ENCODE data around the gene MARCHF9. TPM values are rescaled to one million over a fixed set of nuclear protein-coding genes. Genes with fewer than 3 reads are reported as not detected.
A peak's percentile ranks its signal among the peaks of the same experiment; 100 is the strongest.

Gene MARCHF9
- total RNA-seq, 1 experiment from 2014 or later = 5.5 TPM

DNA sequence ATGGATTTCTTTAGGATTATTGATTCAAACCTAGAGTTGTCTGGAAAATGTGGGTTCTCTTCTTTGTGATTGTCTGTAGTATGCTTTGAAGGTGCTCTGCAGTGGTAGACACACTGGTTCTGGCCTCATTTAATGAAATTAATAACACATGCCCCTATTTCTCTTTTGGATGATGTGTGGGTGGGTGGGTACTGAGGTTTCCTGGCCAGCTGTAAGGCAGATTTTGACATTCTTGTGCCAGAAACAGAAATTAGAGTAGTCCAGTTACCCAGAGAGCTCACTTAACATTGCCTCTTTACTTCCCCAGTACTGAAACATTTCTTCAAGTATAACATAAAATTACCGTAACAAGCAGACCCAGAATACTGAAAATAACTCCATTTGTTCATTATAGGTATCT, 42.1 kb downstream of the MARCHF9 start:
- DNase-seq (ENCODE audit: low spot score) = no peak

DNA sequence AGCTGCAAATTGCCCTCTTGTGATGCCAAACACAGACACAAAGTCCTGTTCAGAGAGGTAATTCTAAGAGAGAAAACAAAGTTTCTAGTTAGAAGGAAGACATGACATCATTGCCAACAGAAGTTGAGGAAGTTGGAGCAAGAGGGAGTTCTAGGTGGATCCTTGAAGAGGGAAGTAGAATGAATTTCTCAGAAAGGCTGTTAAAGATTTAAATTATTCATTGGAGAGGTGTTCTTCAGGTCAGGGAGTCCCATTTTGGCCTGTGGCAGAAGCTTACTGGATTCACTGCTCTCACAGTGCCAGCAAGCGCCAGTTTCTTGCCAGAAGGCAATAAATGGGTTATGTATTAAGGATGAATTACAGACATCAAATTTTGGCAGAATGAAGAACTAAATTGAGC, 43.0 kb downstream of the MARCHF9 start:
- DNase-seq (ENCODE audit: low spot score) = no peak

DNA sequence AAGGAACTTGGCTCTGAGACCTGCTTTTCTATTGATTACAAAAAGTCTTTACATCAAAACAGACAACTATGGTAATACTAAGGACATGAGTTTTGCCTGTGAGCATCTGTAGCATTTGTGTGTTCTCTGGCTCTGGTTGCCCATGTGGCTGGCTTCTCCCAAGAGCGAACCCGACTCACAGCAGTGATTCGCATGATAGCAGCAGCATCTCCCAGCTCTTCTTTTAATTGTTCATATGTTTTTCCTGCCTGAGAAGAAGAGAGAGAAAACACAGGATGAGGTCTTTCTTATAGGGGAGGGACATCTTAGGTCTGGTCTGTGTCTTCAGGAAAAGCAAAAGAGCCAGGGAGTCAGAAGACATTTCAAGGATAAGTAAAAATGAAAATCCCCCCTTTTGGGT, 46.1 kb downstream of the MARCHF9 start:
- no peak for DNase-seq (ENCODE audit: low spot score)

DNA sequence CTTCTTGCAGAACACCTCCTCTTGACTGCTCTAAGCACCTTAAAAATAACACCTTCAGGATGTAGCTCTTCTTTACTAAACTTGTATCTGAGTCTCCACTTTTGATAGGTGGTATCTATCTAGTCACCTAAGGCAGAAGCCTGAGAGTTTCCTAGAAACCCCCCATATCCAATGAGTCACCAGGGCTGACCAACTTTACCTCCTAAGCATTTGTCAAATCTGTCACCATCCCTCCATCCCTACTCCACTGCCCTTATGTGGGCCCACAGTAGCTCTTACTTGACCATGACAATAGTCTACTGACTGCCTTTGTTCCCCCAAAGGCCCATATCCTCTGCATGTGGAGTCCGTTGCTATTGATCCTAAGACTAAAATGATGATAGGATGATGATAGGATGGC, 47.7 kb downstream of the MARCHF9 start:
- no peak for DNase-seq (ENCODE audit: low spot score)

DNA sequence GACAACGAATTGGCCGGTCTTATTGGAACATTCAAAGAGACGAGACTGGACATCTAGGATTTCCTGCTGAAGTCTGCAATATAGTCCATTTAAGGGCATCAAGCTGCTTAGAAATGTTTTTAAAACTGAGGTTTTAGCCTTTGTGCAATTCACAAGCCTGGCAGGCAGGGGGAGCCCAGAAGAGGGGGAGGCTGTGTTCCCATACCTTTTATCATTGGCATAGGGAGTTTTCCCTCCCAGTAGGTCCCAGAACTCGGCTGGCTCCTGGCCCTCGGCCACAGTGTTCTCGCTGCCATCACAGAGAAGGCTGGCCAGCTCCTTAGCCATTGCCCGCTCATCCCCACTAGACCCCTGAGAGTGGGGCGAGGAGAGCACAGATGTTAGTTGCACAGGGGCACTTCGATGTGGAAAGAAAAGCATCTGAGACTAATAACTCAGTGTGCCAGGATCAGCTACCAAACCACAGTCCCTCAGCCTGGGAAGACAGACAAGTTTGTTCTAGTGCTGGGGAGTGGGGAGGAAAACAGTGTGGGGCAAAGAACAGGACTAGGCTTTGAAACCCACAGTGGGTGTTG, 48.5 kb downstream of the MARCHF9 start:
- peak; percentile 41 for DNase-seq (ENCODE audit: low spot score)

DNA sequence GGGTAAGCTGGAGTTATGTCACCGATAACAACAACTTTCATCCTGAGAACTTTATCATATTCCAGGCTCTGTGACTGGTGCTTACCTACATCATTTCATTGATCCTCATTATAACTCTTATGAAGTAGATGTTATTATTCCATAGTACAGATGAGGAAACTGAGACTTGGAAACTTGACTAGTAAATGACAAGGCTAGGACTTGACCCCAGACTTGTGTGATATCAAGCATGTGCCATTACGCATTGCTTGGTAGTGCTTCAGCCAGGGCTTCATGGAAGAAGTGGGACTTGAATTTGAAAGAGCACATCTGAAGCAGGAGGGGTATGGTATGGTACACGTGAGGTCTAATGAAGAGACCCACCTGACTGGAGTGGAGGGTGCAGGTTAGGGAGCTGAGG, 51.8 kb downstream of the MARCHF9 start:
- DNase-seq (ENCODE audit: low spot score) = no peak

DNA sequence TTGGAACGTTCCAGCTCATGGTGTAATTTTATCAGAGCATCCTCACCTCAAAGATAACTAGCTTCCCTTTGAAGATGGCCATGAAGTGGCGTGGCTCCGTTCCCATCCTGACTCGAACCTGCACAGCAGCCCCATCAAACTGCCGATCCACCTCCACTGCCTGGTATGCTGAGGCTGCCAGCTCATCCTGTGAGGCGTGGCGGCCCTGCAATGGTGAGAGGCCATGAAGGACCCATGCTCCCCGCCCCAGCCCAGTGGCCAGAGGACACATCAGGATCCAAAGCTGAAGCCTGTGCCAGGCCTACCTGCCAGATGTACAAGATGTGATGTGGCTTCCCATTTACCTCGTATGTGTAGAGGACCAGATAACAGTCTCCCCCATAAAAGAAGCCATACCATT, 52.4 kb downstream of the MARCHF9 start:
- DNase-seq (ENCODE audit: low spot score) = no peak

DNA sequence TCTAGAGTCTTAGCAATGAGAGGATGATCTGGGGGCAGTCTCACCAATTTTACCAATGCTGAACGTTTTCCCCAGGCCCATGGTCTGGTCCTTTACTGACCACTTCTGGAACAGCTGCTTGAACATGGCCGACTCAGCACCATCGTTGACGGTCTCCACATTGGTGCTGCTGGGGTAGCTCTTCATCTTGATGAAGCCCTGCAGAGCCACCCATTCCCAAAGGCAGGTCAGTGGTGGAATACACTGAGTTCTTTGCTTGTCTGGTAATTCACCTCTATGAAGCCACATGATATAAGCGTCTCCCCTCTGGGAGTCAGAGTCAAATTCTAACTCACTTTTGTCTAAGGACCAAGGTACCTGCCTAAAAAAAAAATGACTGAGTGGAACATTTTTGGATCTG, 53.4 kb downstream of the MARCHF9 start:
- no peak for DNase-seq (ENCODE audit: low spot score)

DNA sequence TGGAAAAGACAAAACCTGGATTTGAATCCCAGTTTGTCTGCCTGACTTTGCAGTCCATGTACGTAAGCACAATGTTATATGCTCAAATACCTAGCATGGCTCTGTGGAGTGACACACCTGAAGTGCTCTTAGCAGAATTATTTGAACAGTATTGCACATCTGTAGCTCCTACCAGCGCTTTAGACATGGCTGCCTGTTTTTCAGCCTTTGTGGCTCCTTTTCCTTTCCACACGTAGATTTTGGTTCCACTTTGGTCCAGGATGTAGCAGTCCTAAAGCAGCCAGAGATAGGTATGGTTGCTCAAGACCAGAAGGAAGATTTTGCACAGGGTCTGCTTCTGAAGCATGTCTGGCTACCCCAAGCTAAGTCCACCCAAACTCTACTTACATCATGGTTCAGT, 54.5 kb downstream of the MARCHF9 start:
- DNase-seq (ENCODE audit: low spot score) = no peak

Other genes with a start within 250 kb of the MARCHF9 start
- 43.2 and 50.1 TPM in 2 replicates for gene DDIT3, start 234.6 kb upstream of the MARCHF9 start, total RNA-seq (2014; rRNA removed; shearing (Covaris generic))
- gene MBD6, start 232.3 kb upstream of the MARCHF9 start, total RNA-seq (2014; rRNA removed; shearing (Covaris generic)) = 1.5 and 3.1 TPM in 2 replicates
- gene DCTN2, start 207.9 kb upstream of the MARCHF9 start, total RNA-seq (2014; rRNA removed; shearing (Covaris generic)) = 76.6 and 109 TPM in 2 replicates
- 0.27 TPM in 1 of 2 replicates, not detected in the other for gene KIF5A, start 205.1 kb upstream of the MARCHF9 start, total RNA-seq (2014; rRNA removed; shearing (Covaris generic))
- 24.4 and 27.2 TPM in 2 replicates for gene PIP4K2C, start 163.9 kb upstream of the MARCHF9 start, total RNA-seq (2014; rRNA removed; shearing (Covaris generic))
- gene DTX3, start 150.3 kb upstream of the MARCHF9 start, total RNA-seq (2014; rRNA removed; shearing (Covaris generic)) = 7.3 and 10.7 TPM in 2 replicates
- 8.5 and 11.7 TPM in 2 replicates for gene ARHGEF25, start 143.7 kb upstream of the MARCHF9 start, total RNA-seq (2014; rRNA removed; shearing (Covaris generic))
- gene B4GALNT1, start 121.9 kb upstream of the MARCHF9 start, total RNA-seq (2014; rRNA removed; shearing (Covaris generic)) = 64.3 and 77.3 TPM in 2 replicates
- 221 and 235 TPM in 2 replicates for gene OS9, start 61.0 kb upstream of the MARCHF9 start, total RNA-seq (2014; rRNA removed; shearing (Covaris generic))
- gene AGAP2, start 16.4 kb upstream of the MARCHF9 start, total RNA-seq (2014; rRNA removed; shearing (Covaris generic)) = 0.99 and 2.4 TPM in 2 replicates
- 64.1 and 76.5 TPM in 2 replicates for gene TSPAN31, start 10.1 kb upstream of the MARCHF9 start, total RNA-seq (2014; rRNA removed; shearing (Covaris generic))
- gene CDK4, start 2.8 kb upstream of the MARCHF9 start, total RNA-seq (2014; rRNA removed; shearing (Covaris generic)) = 298 and 323 TPM in 2 replicates
- gene CYP27B1, start 12.0 kb downstream of the MARCHF9 start, total RNA-seq (2014; rRNA removed; shearing (Covaris generic)) = 0.48 TPM in 1 of 2 replicates, not detected in the other
- gene METTL1, start 17.0 kb downstream of the MARCHF9 start, total RNA-seq (2014; rRNA removed; shearing (Covaris generic)) = 2.5 and 8.1 TPM in 2 replicates
- 4.1 and 7.9 TPM in 2 replicates for gene EEF1AKMT3, start 17.5 kb downstream of the MARCHF9 start, total RNA-seq (2014; rRNA removed; shearing (Covaris generic))
- 41.3 and 58.6 TPM in 2 replicates for gene TSFM, start 27.7 kb downstream of the MARCHF9 start, total RNA-seq (2014; rRNA removed; shearing (Covaris generic))
- 2.0 and 4.3 TPM in 2 replicates for gene AVIL, start 63.6 kb downstream of the MARCHF9 start, total RNA-seq (2014; rRNA removed; shearing (Covaris generic))
- gene CTDSP2, start 91.6 kb downstream of the MARCHF9 start, total RNA-seq (2014; rRNA removed; shearing (Covaris generic)) = 36.1 and 44.8 TPM in 2 replicates
- 28.7 and 30.0 TPM in 2 replicates for gene ATP23, start 186.5 kb downstream of the MARCHF9 start, total RNA-seq (2014; rRNA removed; shearing (Covaris generic))